ENCODE measurements around the gene GABRB1. TPM values are rescaled to one million over a fixed set of nuclear protein-coding genes. Genes with fewer than 3 reads are reported as not detected.

Gene GABRB1
- polyA plus RNA-seq, 3 donors, result not detected

DNA sequence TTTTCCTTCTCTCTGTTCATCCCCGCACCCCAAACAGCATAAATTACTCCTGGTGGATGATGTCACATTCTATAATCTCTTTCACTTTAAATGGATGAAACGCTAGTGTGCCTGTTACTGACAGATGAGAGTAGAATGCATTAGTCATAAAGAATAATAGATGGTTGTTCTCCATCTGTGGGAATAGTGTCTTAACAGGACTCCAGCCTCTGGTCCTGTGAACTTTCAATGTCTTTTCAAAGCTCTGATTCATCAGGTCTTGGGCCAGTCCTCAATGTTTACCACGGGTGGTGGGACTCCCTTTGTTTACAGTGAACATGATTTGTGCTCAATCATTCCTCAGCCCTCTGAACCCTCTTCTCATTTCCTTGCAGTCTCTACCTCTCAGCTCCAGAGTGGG, 182.6 kb downstream of the GABRB1 start:
- Histone ChIP-seq H3K36me3 (replicated peaks in 1 of 2; ENCODE audit: control insufficient read depth in 1 of 2, insufficient read depth in 2 of 2, low read length in 2 of 2) (no peaks in the 10 kb centered on the region), H3K9me3 (replicated peaks in 1 of 2; ENCODE audit: control insufficient read depth in 1 of 2, insufficient read depth in 1 of 2, low read length in 2 of 2) (no peaks in the 10 kb centered on the region), H2AFZ (ENCODE audit: insufficient read depth, low read depth, low read length, poor library complexity, severe bottlenecking) (no peak overlapping the region), H3K4me3 (replicated peaks in 1 of 3; ENCODE audit: low read depth in 2 of 3, low read length in 3 of 3) (no peak overlapping the region), H3K4me2 (replicated peaks; ENCODE audit: extremely low read depth, low read length, poor library complexity, severe bottlenecking) (no peak overlapping the region), H3K9ac (ENCODE audit: insufficient read depth, low read length, poor library complexity, severe bottlenecking) (no peak overlapping the region), H3K79me2 (ENCODE audit: insufficient read depth, low read length) (no peaks in the 10 kb centered on the region), H3K27ac (ENCODE audit: low read depth in 1 of 2, low read length in 2 of 2) (no peak overlapping the region), H3K4me1 (ENCODE audit: control insufficient read depth in 1 of 2, insufficient read depth in 2 of 2, low read length in 2 of 2) (no peaks in the 10 kb centered on the region), H3K27me3 (ENCODE audit: control insufficient read depth in 2 of 2, insufficient read depth in 2 of 2, low read length in 2 of 2) (peaks cover 0 to 2% of the 10 kb centered on the region in 2 donors), H4K20me1 (ENCODE audit: insufficient read depth, low read length) (no peaks in the 10 kb centered on the region)
- TF ChIP-seq, protein P1, sequence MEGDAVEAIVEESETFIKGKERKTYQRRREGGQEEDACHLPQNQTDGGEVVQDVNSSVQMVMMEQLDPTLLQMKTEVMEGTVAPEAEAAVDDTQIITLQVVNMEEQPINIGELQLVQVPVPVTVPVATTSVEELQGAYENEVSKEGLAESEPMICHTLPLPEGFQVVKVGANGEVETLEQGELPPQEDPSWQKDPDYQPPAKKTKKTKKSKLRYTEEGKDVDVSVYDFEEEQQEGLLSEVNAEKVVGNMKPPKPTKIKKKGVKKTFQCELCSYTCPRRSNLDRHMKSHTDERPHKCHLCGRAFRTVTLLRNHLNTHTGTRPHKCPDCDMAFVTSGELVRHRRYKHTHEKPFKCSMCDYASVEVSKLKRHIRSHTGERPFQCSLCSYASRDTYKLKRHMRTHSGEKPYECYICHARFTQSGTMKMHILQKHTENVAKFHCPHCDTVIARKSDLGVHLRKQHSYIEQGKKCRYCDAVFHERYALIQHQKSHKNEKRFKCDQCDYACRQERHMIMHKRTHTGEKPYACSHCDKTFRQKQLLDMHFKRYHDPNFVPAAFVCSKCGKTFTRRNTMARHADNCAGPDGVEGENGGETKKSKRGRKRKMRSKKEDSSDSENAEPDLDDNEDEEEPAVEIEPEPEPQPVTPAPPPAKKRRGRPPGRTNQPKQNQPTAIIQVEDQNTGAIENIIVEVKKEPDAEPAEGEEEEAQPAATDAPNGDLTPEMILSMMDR (IDR thresholded peaks at IDR 0.05), result no peak
- intact Hi-C loops (cut with micrococcal nuclease), result no loop called here
- no peak overlapping the region for H3K27ac Mint-ChIP-seq
- no peak overlapping the region for H3K4me3 Mint-ChIP-seq
- no peak for DNase-seq
- peaks cover 0 to 7% (median 4%) of the 10 kb centered on the region in 3 donors for H3K27me3 Mint-ChIP-seq (ENCODE audit: low read depth in 3 of 3)
- H3K9me3 Mint-ChIP-seq, result peaks cover 0 to 1% (median 0%) of the 10 kb centered on the region in 7 donors
- H3K36me3 Mint-ChIP-seq, result no peaks in the 10 kb centered on the region
- WGBS (ENCODE audit: insufficient coverage), result 17% methylated on average over 1 of the region's 3 CpGs
- no peaks in the 10 kb centered on the region for H3K4me1 Mint-ChIP-seq

DNA sequence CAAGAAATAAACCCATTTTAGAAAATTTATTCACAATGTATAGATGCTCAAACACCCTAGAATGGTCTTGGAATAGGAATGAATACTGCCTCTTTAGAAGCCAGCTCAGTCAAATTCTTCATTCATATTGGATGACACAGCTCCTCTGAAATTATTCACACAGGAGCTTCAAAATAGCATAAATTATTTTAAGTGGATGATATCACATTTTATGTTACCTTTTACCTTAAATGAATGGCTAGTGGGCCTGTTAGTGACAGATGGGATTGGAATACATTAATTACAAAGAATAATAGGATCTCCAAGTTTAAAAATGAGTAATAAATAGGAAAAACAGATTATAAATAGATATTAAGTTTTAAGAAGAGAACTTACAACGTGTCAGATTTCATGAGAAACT, 184.4 kb downstream of the GABRB1 start:
- Mint-ChIP-seq H3K36me3 (no peaks in the 10 kb centered on the region), H3K9me3 (peaks cover 0 to 2% (median 0%) of the 10 kb centered on the region in 7 donors), H3K27me3 (ENCODE audit: low read depth in 3 of 3) (peaks cover 0 to 5% (median 4%) of the 10 kb centered on the region in 3 donors), H3K4me3 (no peak overlapping the region), H3K27ac (no peak overlapping the region), H3K4me1 (peaks cover 4% of the 10 kb centered on the region)
- no peaks in the 10 kb centered on the region for H3K79me2 ChIP-seq (ENCODE audit: insufficient read depth, low read length)
- WGBS (ENCODE audit: insufficient coverage), result no CpG with 5 or more reads among the region's 1 CpG
- H3K4me1 ChIP-seq (ENCODE audit: control insufficient read depth in 1 of 2, insufficient read depth in 2 of 2, low read length in 2 of 2), result no peaks in the 10 kb centered on the region
- intact Hi-C loops (cut with micrococcal nuclease), result no loop called here
- H4K20me1 ChIP-seq (ENCODE audit: insufficient read depth, low read length), result no peaks in the 10 kb centered on the region
- peaks cover 0 to 2% of the 10 kb centered on the region in 2 donors for H3K27me3 ChIP-seq (ENCODE audit: control insufficient read depth in 2 of 2, insufficient read depth in 2 of 2, low read length in 2 of 2)
- no peak overlapping the region for H3K9ac ChIP-seq (ENCODE audit: insufficient read depth, low read length, poor library complexity, severe bottlenecking)
- H3K36me3 ChIP-seq (replicated peaks in 1 of 2; ENCODE audit: control insufficient read depth in 1 of 2, insufficient read depth in 2 of 2, low read length in 2 of 2), result no peaks in the 10 kb centered on the region
- H3K4me3 ChIP-seq (replicated peaks in 1 of 3; ENCODE audit: low read depth in 2 of 3, low read length in 3 of 3), result no peak overlapping the region
- DNase-seq, result no peak
- TF ChIP-seq, protein P1 (IDR thresholded peaks at IDR 0.05), result no peak
- no peak overlapping the region for H3K4me2 ChIP-seq (replicated peaks; ENCODE audit: extremely low read depth, low read length, poor library complexity, severe bottlenecking)
- no peak overlapping the region for H2AFZ ChIP-seq (ENCODE audit: insufficient read depth, low read depth, low read length, poor library complexity, severe bottlenecking)
- no peaks in the 10 kb centered on the region for H3K9me3 ChIP-seq (replicated peaks in 1 of 2; ENCODE audit: control insufficient read depth in 1 of 2, insufficient read depth in 1 of 2, low read length in 2 of 2)
- H3K27ac ChIP-seq (ENCODE audit: low read depth in 1 of 2, low read length in 2 of 2), result no peak overlapping the region
